HEK293 (cell line): Measurements from ENCODE around the gene ZBTB26.

Experiments used
- CTCF ChIA-PET: fragments of 350-600 bp; formaldehyde crosslinking; extraction: SDS; loops from one replicate; lab custom pipeline; 2021; ENCODE audit warnings: antibody characterized with exemption; lab: Yijun Ruan, JAX
- POLR2A ChIA-PET: fragments of 300-600 bp; formaldehyde crosslinking; extraction: SDS; loops from one replicate; lab custom pipeline; 2020; ENCODE audit warnings: antibody characterized with exemption, inconsistent platforms; lab: Yijun Ruan, JAX
- H3K27ac ChIP-seq: fragments of 200-500 bp; sonication (Bioruptor generic); 2 replicates; pipeline ENCODE4 v1.5.1; 2014; ENCODE audit warnings: low read depth, low read length, control low read depth, inconsistent platforms; ENCODE audit errors: extremely low read depth
- H3K36me3 ChIP-seq, 2 experiments: fragments of 200-500 bp in 1 of 2; sonication (Bioruptor generic) in 1 of 2; 1 replicate in 1 of 2; 2 replicates in 1 of 2; pipeline ENCODE4 v1.5.1; 2014 to 2017; ENCODE audit warnings: inconsistent platforms in 2 of 2, low read length in 2 of 2; ENCODE audit not compliant: control insufficient read depth in 2 of 2, insufficient read depth in 1 of 2
- H3K4me1 ChIP-seq: fragments of 200-500 bp; sonication (Bioruptor generic); 2 replicates; pipeline ENCODE4 v1.5.1; 2014; ENCODE audit warnings: mild to moderate bottlenecking, low read length, inconsistent platforms; ENCODE audit not compliant: control insufficient read depth, insufficient read depth
- H3K4me3 ChIP-seq: 2 replicates; pipeline ENCODE4 v1.5.1; 2011; ENCODE audit warnings: low read depth, mild to moderate bottlenecking, control low read depth, low read length, moderate library complexity
- H3K9me3 ChIP-seq: fragments of 200-500 bp; sonication (Bioruptor generic); 2 replicates; pipeline ENCODE4 v1.5.1; 2014; ENCODE audit warnings: low read depth, low read length, inconsistent platforms; ENCODE audit not compliant: control insufficient read depth, insufficient read depth
- GFI1B ChIP-seq: fragments of 450-650 bp; formaldehyde crosslinking; IDR thresholded peaks from 2 replicates; pipeline ENCODE4 v1.5.1; 2016; ENCODE audit warnings: missing biosample characterization, missing genetic modification characterization
- GLI2 ChIP-seq: fragments of 450-650 bp; formaldehyde crosslinking; IDR thresholded peaks from 2 replicates; pipeline ENCODE4; 2017; ENCODE audit warnings: missing biosample characterization, missing genetic modification characterization, low read depth, borderline replicate concordance
- HOXA7 ChIP-seq: sonication (generic); formaldehyde crosslinking; IDR thresholded peaks from 2 replicates; pipeline ENCODE4 v1.8.1; 2022; ENCODE audit warnings: missing genetic modification reagents, borderline replicate concordance
- HOXC10 ChIP-seq: sonication (generic); formaldehyde crosslinking; IDR thresholded peaks from 2 replicates; pipeline ENCODE4 v1.8.1; 2023; ENCODE audit warnings: mild to moderate bottlenecking, missing genetic modification reagents
- SETDB1 ChIP-seq: IDR thresholded peaks from one replicate; pipeline ENCODE4 v1.6.1; 2017; ENCODE audit warnings: mild to moderate bottlenecking, low read length, moderate library complexity, mixed read lengths; ENCODE audit not compliant: insufficient read length
- YY1 ChIP-seq: fragments of 450-650 bp; formaldehyde crosslinking; IDR thresholded peaks from 2 replicates; pipeline ENCODE4 v1.5.1; 2018; ENCODE audit warnings: missing biosample characterization, missing genetic modification characterization
- ZBTB10 ChIP-seq: fragments of 450-650 bp; formaldehyde crosslinking; IDR thresholded peaks from 2 replicates; pipeline ENCODE4 v1.5.1; 2016; ENCODE audit warnings: missing biosample characterization, missing genetic modification characterization
- ZFP41 ChIP-seq: fragments of 450-650 bp; formaldehyde crosslinking; IDR thresholded peaks from 2 replicates; pipeline ENCODE4 v1.5.1; 2016; ENCODE audit warnings: missing biosample characterization, missing genetic modification characterization, borderline replicate concordance
- ZNF112 ChIP-seq: fragments of 450-650 bp; formaldehyde crosslinking; IDR thresholded peaks from 2 replicates; pipeline ENCODE4 v1.5.0; 2017; ENCODE audit warnings: missing biosample characterization, missing genetic modification characterization
- ZNF146 ChIP-seq: fragments of 450-650 bp; formaldehyde crosslinking; IDR thresholded peaks from 2 replicates; pipeline ENCODE4 v1.5.1; 2016; ENCODE audit warnings: missing biosample characterization, missing genetic modification characterization
- ZNF155 ChIP-seq: fragments of 450-650 bp; formaldehyde crosslinking; IDR thresholded peaks from 2 replicates; pipeline ENCODE4 v1.5.1; 2016; ENCODE audit warnings: missing biosample characterization, missing genetic modification characterization
- ZNF169 ChIP-seq: fragments of 450-650 bp; formaldehyde crosslinking; IDR thresholded peaks from 2 replicates; pipeline ENCODE4 v1.5.1; 2016; ENCODE audit warnings: missing biosample characterization, missing genetic modification characterization
- ZNF292 ChIP-seq: fragments of 450-650 bp; formaldehyde crosslinking; IDR thresholded peaks from 2 replicates; pipeline ENCODE4 v1.5.1; 2016; ENCODE audit warnings: low read depth, missing biosample characterization, missing genetic modification characterization, borderline replicate concordance
- ZNF324 ChIP-seq: fragments of 450-650 bp; formaldehyde crosslinking; IDR thresholded peaks from 2 replicates; pipeline ENCODE4 v1.5.1; 2016; ENCODE audit warnings: missing biosample characterization, missing genetic modification characterization
- ZNF473 ChIP-seq: fragments of 450-650 bp; formaldehyde crosslinking; IDR thresholded peaks from 2 replicates; pipeline ENCODE4 v1.5.1; 2017; ENCODE audit warnings: missing biosample characterization, missing genetic modification characterization
- ZNF555 ChIP-seq: fragments of 450-650 bp; formaldehyde crosslinking; conservative IDR thresholded peaks from 2 replicates; pipeline ENCODE4 v1.5.1; 2017; ENCODE audit warnings: missing biosample characterization, mild to moderate bottlenecking, missing genetic modification characterization, inconsistent platforms
- ZNF571 ChIP-seq: fragments of 450-650 bp; formaldehyde crosslinking; IDR thresholded peaks from 2 replicates; pipeline ENCODE4 v1.5.0; 2017; ENCODE audit warnings: missing biosample characterization, missing genetic modification characterization
- ZNF658 ChIP-seq: fragments of 450-650 bp; formaldehyde crosslinking; IDR thresholded peaks from 2 replicates; pipeline ENCODE4; 2016; ENCODE audit warnings: missing biosample characterization, missing genetic modification characterization
- ZNF670 ChIP-seq: fragments of 450-650 bp; formaldehyde crosslinking; IDR thresholded peaks from 2 replicates; pipeline ENCODE4 v1.5.1; 2016; ENCODE audit warnings: missing biosample characterization, missing genetic modification characterization, low read depth
- ZNF701 ChIP-seq: fragments of 450-650 bp; formaldehyde crosslinking; IDR thresholded peaks from 2 replicates; pipeline ENCODE4 v1.5.1; 2016; ENCODE audit warnings: missing biosample characterization, missing genetic modification characterization
- TF ChIP-seq, protein P1 (sequence below): fragments of 450-650 bp; formaldehyde crosslinking; IDR thresholded peaks from 2 replicates; pipeline ENCODE4 v1.5.1; 2016; ENCODE audit warnings: missing biosample characterization, missing genetic modification characterization
- TF ChIP-seq, protein P2 (sequence below): fragments of 450-650 bp; formaldehyde crosslinking; IDR thresholded peaks from 2 replicates; pipeline ENCODE4 v1.5.1; 2016; ENCODE audit warnings: missing biosample characterization, missing genetic modification characterization
- TF ChIP-seq, protein P3 (sequence below): fragments of 450-650 bp; formaldehyde crosslinking; IDR thresholded peaks from 2 replicates; pipeline ENCODE4 v1.5.1; 2016; ENCODE audit warnings: missing biosample characterization, missing genetic modification characterization

Gene ZBTB26

GRCh38 chr9:122900791-122901190 lies 30.5 kb downstream of the ZBTB26 start:
- Histone ChIP-seq H3K36me3 (peaks cover 9 to 12% of the 10 kb centered on the region in 2 experiments), H3K9me3 (no peaks in the 10 kb centered on the region), H3K4me3 (no peak overlapping the region), H3K4me1 (0 out of 2 replicates have a peak, but pooled peaks cover 3% of the 10 kb centered on the region), H3K27ac (no peak overlapping the region)
- TF ChIP-seq ZNF701 (no peak), ZNF292 (no peak), ZNF324 (tag by site-specific recombination) (no peak), ZNF555 (tag by site-specific recombination) (no peak), ZNF473 (tag by site-specific recombination) (no peak), SETDB1 (no peak), ZNF112 (tag by site-specific recombination) (no peak), ZBTB10 (tag by site-specific recombination) (no peak), ZNF670 (tag by site-specific recombination) (no peak), HOXC10 (no peak)
- TF ChIP-seq, protein P1, sequence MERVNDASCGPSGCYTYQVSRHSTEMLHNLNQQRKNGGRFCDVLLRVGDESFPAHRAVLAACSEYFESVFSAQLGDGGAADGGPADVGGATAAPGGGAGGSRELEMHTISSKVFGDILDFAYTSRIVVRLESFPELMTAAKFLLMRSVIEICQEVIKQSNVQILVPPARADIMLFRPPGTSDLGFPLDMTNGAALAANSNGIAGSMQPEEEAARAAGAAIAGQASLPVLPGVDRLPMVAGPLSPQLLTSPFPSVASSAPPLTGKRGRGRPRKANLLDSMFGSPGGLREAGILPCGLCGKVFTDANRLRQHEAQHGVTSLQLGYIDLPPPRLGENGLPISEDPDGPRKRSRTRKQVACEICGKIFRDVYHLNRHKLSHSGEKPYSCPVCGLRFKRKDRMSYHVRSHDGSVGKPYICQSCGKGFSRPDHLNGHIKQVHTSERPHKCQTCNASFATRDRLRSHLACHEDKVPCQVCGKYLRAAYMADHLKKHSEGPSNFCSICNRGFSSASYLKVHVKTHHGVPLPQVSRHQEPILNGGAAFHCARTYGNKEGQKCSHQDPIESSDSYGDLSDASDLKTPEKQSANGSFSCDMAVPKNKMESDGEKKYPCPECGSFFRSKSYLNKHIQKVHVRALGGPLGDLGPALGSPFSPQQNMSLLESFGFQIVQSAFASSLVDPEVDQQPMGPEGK (tag by site-specific recombination): no peak
- TF ChIP-seq, protein P2, sequence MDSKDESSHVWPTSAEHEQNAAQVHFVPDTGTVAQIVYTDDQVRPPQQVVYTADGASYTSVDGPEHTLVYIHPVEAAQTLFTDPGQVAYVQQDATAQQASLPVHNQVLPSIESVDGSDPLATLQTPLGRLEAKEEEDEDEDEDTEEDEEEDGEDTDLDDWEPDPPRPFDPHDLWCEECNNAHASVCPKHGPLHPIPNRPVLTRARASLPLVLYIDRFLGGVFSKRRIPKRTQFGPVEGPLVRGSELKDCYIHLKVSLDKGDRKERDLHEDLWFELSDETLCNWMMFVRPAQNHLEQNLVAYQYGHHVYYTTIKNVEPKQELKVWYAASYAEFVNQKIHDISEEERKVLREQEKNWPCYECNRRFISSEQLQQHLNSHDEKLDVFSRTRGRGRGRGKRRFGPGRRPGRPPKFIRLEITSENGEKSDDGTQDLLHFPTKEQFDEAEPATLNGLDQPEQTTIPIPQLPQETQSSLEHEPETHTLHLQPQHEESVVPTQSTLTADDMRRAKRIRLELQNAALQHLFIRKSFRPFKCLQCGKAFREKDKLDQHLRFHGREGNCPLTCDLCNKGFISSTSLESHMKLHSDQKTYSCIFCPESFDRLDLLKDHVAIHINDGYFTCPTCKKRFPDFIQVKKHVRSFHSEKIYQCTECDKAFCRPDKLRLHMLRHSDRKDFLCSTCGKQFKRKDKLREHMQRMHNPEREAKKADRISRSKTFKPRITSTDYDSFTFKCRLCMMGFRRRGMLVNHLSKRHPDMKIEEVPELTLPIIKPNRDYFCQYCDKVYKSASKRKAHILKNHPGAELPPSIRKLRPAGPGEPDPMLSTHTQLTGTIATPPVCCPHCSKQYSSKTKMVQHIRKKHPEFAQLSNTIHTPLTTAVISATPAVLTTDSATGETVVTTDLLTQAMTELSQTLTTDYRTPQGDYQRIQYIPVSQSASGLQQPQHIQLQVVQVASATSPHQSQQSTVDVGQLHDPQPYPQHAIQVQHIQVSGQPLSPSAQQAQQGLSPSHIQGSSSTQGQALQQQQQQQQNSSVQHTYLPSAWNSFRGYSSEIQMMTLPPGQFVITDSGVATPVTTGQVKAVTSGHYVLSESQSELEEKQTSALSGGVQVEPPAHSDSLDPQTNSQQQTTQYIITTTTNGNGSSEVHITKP (tag by site-specific recombination): no peak
- TF ChIP-seq, protein P3, sequence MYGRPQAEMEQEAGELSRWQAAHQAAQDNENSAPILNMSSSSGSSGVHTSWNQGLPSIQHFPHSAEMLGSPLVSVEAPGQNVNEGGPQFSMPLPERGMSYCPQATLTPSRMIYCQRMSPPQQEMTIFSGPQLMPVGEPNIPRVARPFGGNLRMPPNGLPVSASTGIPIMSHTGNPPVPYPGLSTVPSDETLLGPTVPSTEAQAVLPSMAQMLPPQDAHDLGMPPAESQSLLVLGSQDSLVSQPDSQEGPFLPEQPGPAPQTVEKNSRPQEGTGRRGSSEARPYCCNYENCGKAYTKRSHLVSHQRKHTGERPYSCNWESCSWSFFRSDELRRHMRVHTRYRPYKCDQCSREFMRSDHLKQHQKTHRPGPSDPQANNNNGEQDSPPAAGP (tag by site-specific recombination): no peak
- ChIA-PET POLR2A (interaction anchor here (0.7 to 1.5 kb wide), 4 partner anchors 9 to 40 kb away, joined by 3 to 7 read pairs (median 3); partner anchors contain the start of genes RABGAP1 and ZBTB26), CTCF (interaction anchor here (0.6 to 1.0 kb wide), 3 partner anchors 15 to 1678 kb away, joined by 3 to 4 read pairs (median 3); no protein-coding TSS in a partner anchor)

- Histone ChIP-seq H3K4me1 (no peaks in the 10 kb centered on the region), H3K9me3 (no peaks in the 10 kb centered on the region), H3K36me3 (peaks cover 27 to 38% of the 10 kb centered on the region in 2 experiments), H3K27ac (no peak overlapping the region), H3K4me3 (no peak overlapping the region)
- POLR2A ChIA-PET: interaction anchor here (0.7 to 1.3 kb wide), 2 partner anchors 33 to 59 kb away, joined by 4 to 5 read pairs; partner anchors contain the start of gene ZBTB26
- CTCF ChIA-PET: interaction anchor here (0.6 kb wide), 1 partner anchor 45 kb away, joined by 5 read pairs; no protein-coding TSS in a partner anchor
- no peak for TF ChIP-seq GLI2 (tag by site-specific recombination)
- TF ChIP-seq YY1: no peak
- TF ChIP-seq ZNF169 (tag by site-specific recombination): no peak
- TF ChIP-seq ZNF146: no peak
- TF ChIP-seq ZNF658 (tag by site-specific recombination): no peak
- no peak for TF ChIP-seq GFI1B (tag by site-specific recombination)
- TF ChIP-seq HOXA7 (CRISPR knock-in tag): no peak
- no peak for TF ChIP-seq ZFP41 (tag by site-specific recombination)
- TF ChIP-seq ZNF571 (tag by site-specific recombination): no peak
- TF ChIP-seq, protein P2 (tag by site-specific recombination): no peak
- TF ChIP-seq ZNF155 (tag by site-specific recombination): no peak
Observed at GRCh38 chr9:122897969-122898368, 33.3 kb downstream of the ZBTB26 start.
